ENCODE data around the gene RPL29. TPM values are rescaled to one million over a fixed set of nuclear protein-coding genes. Genes with fewer than 3 reads are reported as not detected.

Gene RPL29
- total RNA-seq, 1 donor from 2014 or later: 1,237 TPM

- TF ChIP-seq CTCF (IDR thresholded peaks at IDR 0.05; ENCODE audit: unreplicated experiment): no peak
- no peaks in the 10 kb centered on the region for H3K27me3 Mint-ChIP-seq (ENCODE audit: low read depth)
- DNase-seq (ENCODE audit: low spot score in 2 of 2, unreplicated experiment in 2 of 2): no peak
- peaks cover 23% of the 10 kb centered on the region for H3K4me1 Mint-ChIP-seq
- no peaks in the 10 kb centered on the region for H3K9me3 Mint-ChIP-seq
- H3K36me3 Mint-ChIP-seq: peaks cover 3% of the 10 kb centered on the region
- H3K27ac Mint-ChIP-seq: no peak overlapping the region
- no peak overlapping the region for H3K4me3 Mint-ChIP-seq
Measured at GRCh38 chr3:51962854-51963530, 32.7 kb downstream of the RPL29 start.

GRCh38 chr3:51961602-51962569 lies 33.8 kb downstream of the RPL29 start:
- no peak for DNase-seq (ENCODE audit: low spot score in 2 of 2, unreplicated experiment in 2 of 2)
- no peak for TF ChIP-seq CTCF (IDR thresholded peaks at IDR 0.05; ENCODE audit: unreplicated experiment)
- H3K4me3 Mint-ChIP-seq: no peak overlapping the region
- H3K36me3 Mint-ChIP-seq: peaks cover 3% of the 10 kb centered on the region
- H3K27ac Mint-ChIP-seq: no peak overlapping the region
- no peaks in the 10 kb centered on the region for H3K9me3 Mint-ChIP-seq
- no peaks in the 10 kb centered on the region for H3K27me3 Mint-ChIP-seq (ENCODE audit: low read depth)
- H3K4me1 Mint-ChIP-seq: peaks cover 21% of the 10 kb centered on the region

GRCh38 chr3:51961011-51961410 lies 34.7 kb downstream of the RPL29 start:
- TF ChIP-seq CTCF (IDR thresholded peaks at IDR 0.05; ENCODE audit: unreplicated experiment): no peak
- Mint-ChIP-seq H3K27ac (no peak overlapping the region), H3K36me3 (peaks cover 3% of the 10 kb centered on the region), H3K9me3 (no peaks in the 10 kb centered on the region), H3K27me3 (ENCODE audit: low read depth) (peaks cover 2% of the 10 kb centered on the region), H3K4me3 (no peak overlapping the region), H3K4me1 (peaks cover 15% of the 10 kb centered on the region)
- DNase-seq (ENCODE audit: low spot score in 2 of 2, unreplicated experiment in 2 of 2): no peak

GRCh38 chr3:51960386-51960785 lies 35.3 kb downstream of the RPL29 start:
- Mint-ChIP-seq H3K27me3 (ENCODE audit: low read depth) (peaks cover 4% of the 10 kb centered on the region), H3K27ac (no peak overlapping the region), H3K36me3 (peaks cover 3% of the 10 kb centered on the region)

GRCh38 chr3:51959651-51960050 lies 36.0 kb downstream of the RPL29 start:
- no peak for TF ChIP-seq CTCF (IDR thresholded peaks at IDR 0.05; ENCODE audit: unreplicated experiment)
- no peaks in the 10 kb centered on the region for H3K9me3 Mint-ChIP-seq

More at GRCh38 chr3:51960386-51960785, 35.3 kb downstream of the RPL29 start:
- Mint-ChIP-seq H3K9me3 (no peaks in the 10 kb centered on the region), H3K4me3 (no peak overlapping the region), H3K4me1 (peaks cover 10% of the 10 kb centered on the region)
- TF ChIP-seq CTCF (IDR thresholded peaks at IDR 0.05; ENCODE audit: unreplicated experiment): no peak
- DNase-seq (ENCODE audit: low spot score in 2 of 2, unreplicated experiment in 2 of 2): no peak

More at GRCh38 chr3:51959651-51960050, 36.0 kb downstream of the RPL29 start:
- H3K27ac Mint-ChIP-seq: no peak overlapping the region
- H3K4me1 Mint-ChIP-seq: peaks cover 4% of the 10 kb centered on the region
- no peak for DNase-seq (ENCODE audit: low spot score in 2 of 2, unreplicated experiment in 2 of 2)
- no peak overlapping the region for H3K4me3 Mint-ChIP-seq
- H3K36me3 Mint-ChIP-seq: peaks cover 3% of the 10 kb centered on the region
- peaks cover 11% of the 10 kb centered on the region for H3K27me3 Mint-ChIP-seq (ENCODE audit: low read depth)

All from mesothelial cell of epicardium (in vitro differentiated cells).